Suppressor macrophage treated with lipopolysaccharide for 1 hour (primary cell): ENCODE results near the gene PMP22.

ENCODE experiments used
- DNase-seq, 3 donors: peaks; one replicate each; pipeline ENCODE4 v3.0.0-alpha.2; 2020 to 2022

Gene PMP22

GRCh38 chr17:15265131-15265530, at the start of gene PMP22:
PMP22 (minus strand) TSS chr17:15265326; CDS start chr17:15260727, 4,599 bp downstream.
- no peak for DNase-seq

- DNase-seq, result no peak
Observed at GRCh38 chr17:15311996-15312395, 46.9 kb upstream of the PMP22 start.

GRCh38 chr17:15309793-15310192, 44.7 kb upstream of the PMP22 start:
- no peak for DNase-seq

GRCh38 chr17:15309236-15309635, 44.1 kb upstream of the PMP22 start:
- no peak for DNase-seq

GRCh38 chr17:15308758-15309157, 43.6 kb upstream of the PMP22 start:
- DNase-seq, result no peak

GRCh38 chr17:15307710-15308111, 42.6 kb upstream of the PMP22 start:
- no peak for DNase-seq

GRCh38 chr17:15303851-15304250, 38.7 kb upstream of the PMP22 start:
- no peak for DNase-seq

- DNase-seq, result no peak
Observed at GRCh38 chr17:15303268-15303667, 38.1 kb upstream of the PMP22 start.

- DNase-seq, result no peak
Observed at GRCh38 chr17:15301845-15302244, 36.7 kb upstream of the PMP22 start.

- no peak for DNase-seq
Observed at GRCh38 chr17:15298176-15298575, 33.0 kb upstream of the PMP22 start.

- DNase-seq, result no peak
Observed at GRCh38 chr17:15293558-15293957, 28.4 kb upstream of the PMP22 start.

- DNase-seq, result no peak
Observed at GRCh38 chr17:15291674-15292361, 26.7 kb upstream of the PMP22 start.

GRCh38 chr17:15290605-15291004, 25.5 kb upstream of the PMP22 start:
- no peak for DNase-seq

GRCh38 chr17:15289285-15290183, 24.4 kb upstream of the PMP22 start:
- no peak for DNase-seq

- DNase-seq, result no peak
Observed at GRCh38 chr17:15288859-15289258, 23.7 kb upstream of the PMP22 start.

- no peak for DNase-seq
Observed at GRCh38 chr17:15287538-15288267, 22.6 kb upstream of the PMP22 start.

- DNase-seq, result no peak
Observed at GRCh38 chr17:15285466-15285865, 20.3 kb upstream of the PMP22 start.

GRCh38 chr17:15284537-15284936, 19.4 kb upstream of the PMP22 start:
- DNase-seq, result no peak

GRCh38 chr17:15284107-15284506, 19.0 kb upstream of the PMP22 start:
- no peak for DNase-seq

GRCh38 chr17:15281909-15282308, 16.8 kb upstream of the PMP22 start:
- DNase-seq, result no peak

GRCh38 chr17:15278924-15279477, 13.9 kb upstream of the PMP22 start:
- DNase-seq, result peak in 2 of 3 donors; percentile 43 to 65

GRCh38 chr17:15278380-15278779, 13.3 kb upstream of the PMP22 start:
- no peak for DNase-seq

- no peak for DNase-seq
Observed at GRCh38 chr17:15274017-15274416, 8.9 kb upstream of the PMP22 start.
